Mucosa of descending colon (tissue), 3 donors: ENCODE measurements around the gene AVEN. TPM values are rescaled to one million over a fixed set of nuclear protein-coding genes. Genes with fewer than 3 reads are reported as not detected.

ENCODE experiments used
- ATAC-seq: fragments of 200-7000 bp; cut with Tn5 transposase; one replicate; pipeline ENCODE4 v1.9.1; 2020; ENCODE audit warnings: mild to moderate bottlenecking, moderate library complexity
- DNase-seq, 3 donors: peaks; one replicate each; pipeline ENCODE4 v3.0.0-alpha.2; 2020
- H3K36me3 ChIP-seq: fragments of 200-600 bp; one replicate; pipeline ENCODE4 v1.8.0; 2021; ENCODE audit warnings: low read depth, mild to moderate bottlenecking
- H3K4me1 ChIP-seq: fragments of 200-600 bp; one replicate; pipeline ENCODE4 v1.8.0; 2021; ENCODE audit warnings: low read depth, mild to moderate bottlenecking
- H3K4me3 ChIP-seq: fragments of 200-600 bp; one replicate; pipeline ENCODE4 v1.8.0; 2021; ENCODE audit warnings: mild to moderate bottlenecking
- H3K9me3 ChIP-seq: fragments of 200-600 bp; one replicate; pipeline ENCODE4 v1.8.0; 2021; ENCODE audit warnings: mild to moderate bottlenecking
- CTCF ChIP-seq: fragments of 200-600 bp; IDR thresholded peaks from one replicate; pipeline ENCODE4 v1.8.0; 2022; ENCODE audit warnings: antibody characterized with exemption, mild to moderate bottlenecking
- intact Hi-C, 2 donors: fragments of 100-400 bp; cut with DNase I in 1 of 2; cut with micrococcal nuclease in 1 of 2; formaldehyde crosslinking; loops; one replicate each; pipeline versions ENCODE4 v1.11.0 to v1.11.1; 2022; cut with DNase I, micrococcal nuclease
- total RNA-seq, 3 donors: library from RNA; stranded (reverse); fragmentation: NEBNext Ultra II Directional in 2 of 3; extraction: Animal tissue kit (Norgen Biotek cat#: 25700) in 2 of 3; gene quantifications; one replicate each; pipeline versions ENCODE4 v1.2.1 to v1.2.4, GENCODE V29; 2021 to 2023
- donor health status: DM: no; HTN: no; CAD: no; lungs with moderate emphysema.
- donor health status: DM: no; HTN: no; CAD: no.
- donor health status: DM: no; HTN: yes; CAD: no.

Gene AVEN
- total RNA-seq, 3 donors from 2014 or later: 9.5 to 16.3 (median 11.9) TPM

- no peak for TF ChIP-seq CTCF
- intact Hi-C loops: no loop called here
- Histone ChIP-seq H3K4me1 (no peaks in the 10 kb centered on the region), H3K9me3 (peaks cover 15% of the 10 kb centered on the region), H3K36me3 (no peaks in the 10 kb centered on the region), H3K4me3 (no peak overlapping the region)
- ATAC-seq (no peak), DNase-seq (no peak)
These were observed 9.1 kb upstream of the AVEN start for GRCh38 chr15:34047893-34048775.

GRCh38 chr15:34046471-34047145, 7.6 kb upstream of the AVEN start:
- intact Hi-C loops: no loop called here
- no peak for ATAC-seq
- no peak for TF ChIP-seq CTCF
- no peak overlapping the region for H3K4me3 ChIP-seq
- peaks cover 15% of the 10 kb centered on the region for H3K9me3 ChIP-seq
- no peak for DNase-seq
- H3K36me3 ChIP-seq: no peaks in the 10 kb centered on the region
- H3K4me1 ChIP-seq: no peaks in the 10 kb centered on the region

- intact Hi-C loops: no loop called here
- TF ChIP-seq CTCF: no peak
- peaks cover 8% of the 10 kb centered on the region for H3K4me1 ChIP-seq
- no peak overlapping the region for H3K4me3 ChIP-seq
- ATAC-seq (no peak), DNase-seq (no peak)
- H3K9me3 ChIP-seq: no peaks in the 10 kb centered on the region
- H3K36me3 ChIP-seq: no peaks in the 10 kb centered on the region
These were observed 4.8 kb upstream of the AVEN start for GRCh38 chr15:34043813-34044212.

- no peak for TF ChIP-seq CTCF
- H3K9me3 ChIP-seq: no peaks in the 10 kb centered on the region
- H3K4me3 ChIP-seq: no peak overlapping the region
- H3K4me1 ChIP-seq: peaks cover 8% of the 10 kb centered on the region
- ATAC-seq (no peak), DNase-seq (no peak)
- intact Hi-C loops: no loop called here
- H3K36me3 ChIP-seq: no peaks in the 10 kb centered on the region
These were observed 4.4 kb upstream of the AVEN start for GRCh38 chr15:34043391-34043790.

GRCh38 chr15:34039790-34040113, 748 bp upstream of the AVEN start:
- intact Hi-C loops: no loop called here
- Histone ChIP-seq H3K4me3 (no peak overlapping the region), H3K4me1 (peaks cover 8% of the 10 kb centered on the region), H3K9me3 (no peaks in the 10 kb centered on the region), H3K36me3 (no peaks in the 10 kb centered on the region)
- no peak for TF ChIP-seq CTCF
- DNase-seq (no peak), ATAC-seq (no peak)
